Calu3 (cell line): Measurements from ENCODE around the gene AMOT. TPM values are rescaled to one million over a fixed set of nuclear protein-coding genes. Genes with fewer than 3 reads are reported as not detected.

ENCODE experiments used
- BruUV-seq: library from RNA; stranded (reverse); fragments of 400-500 nt; replicated peaks from 2 replicates; lab custom pipeline; 2021; lab: Mats Ljungman, UMichigan
- CTCF ChIA-PET: fragments of 300-600 bp; sonication (Branson Sonifier 250); formaldehyde crosslinking; loops from one replicate; lab custom pipeline; 2022; ENCODE audit warnings: antibody characterized with exemption; lab: Charles Lee
- DNase-seq: peaks from one replicate; pipeline ENCODE4 v3.0.0; 2022
- H3K27ac Mint-ChIP-seq: one replicate; pipeline ENCODE4 v1.8.0; 2022; ENCODE audit warnings: mixed read lengths; ENCODE audit not compliant: unreplicated experiment
- H3K27me3 Mint-ChIP-seq: one replicate; pipeline ENCODE4 v1.8.0; 2022; ENCODE audit warnings: mixed read lengths; ENCODE audit not compliant: unreplicated experiment
- H3K36me3 Mint-ChIP-seq: one replicate; pipeline ENCODE4 v1.8.0; 2022; ENCODE audit warnings: mild to moderate bottlenecking, moderate library complexity, mixed read lengths; ENCODE audit not compliant: insufficient read depth, unreplicated experiment
- H3K4me1 Mint-ChIP-seq: one replicate; pipeline ENCODE4 v1.8.0; 2022; ENCODE audit warnings: mild to moderate bottlenecking, low read depth, mixed read lengths; ENCODE audit not compliant: unreplicated experiment
- H3K4me3 Mint-ChIP-seq: one replicate; pipeline ENCODE4 v1.8.0; 2022; ENCODE audit warnings: mild to moderate bottlenecking, low read depth, moderate library complexity, mixed read lengths; ENCODE audit not compliant: unreplicated experiment
- H3K9me3 Mint-ChIP-seq: one replicate; pipeline ENCODE4 v1.8.0; 2022; ENCODE audit warnings: low read depth, mixed read lengths; ENCODE audit not compliant: unreplicated experiment
- CTCF ChIP-seq: fragments of 200-600 bp; IDR thresholded peaks from one replicate; pipeline ENCODE4 v1.8.0; 2022; ENCODE audit warnings: antibody characterized with exemption; ENCODE audit not compliant: unreplicated experiment
- intact Hi-C: fragments of 100-400 bp; cut with micrococcal nuclease; formaldehyde crosslinking; loops from one replicate; pipeline ENCODE4 v1.10.0; 2022; ENCODE audit not compliant: unreplicated experiment
- total RNA-seq: library from RNA; stranded (reverse); gene quantifications from 2 replicates; pipeline ENCODE4 v1.2.3, GENCODE V29; 2022

AMOT gene
- total RNA-seq, 1 experiment from 2014 or later: 16.2 TPM

- Mint-ChIP-seq H3K27me3 (no peaks in the 10 kb centered on the region), H3K36me3 (no peaks in the 10 kb centered on the region), H3K9me3 (no peaks in the 10 kb centered on the region), H3K4me3 (no peak overlapping the region), H3K27ac (no peak overlapping the region), H3K4me1 (no peaks in the 10 kb centered on the region)
- CTCF ChIA-PET: no interaction called here
- no peak for DNase-seq
- TF ChIP-seq CTCF: no peak
- intact Hi-C loops: loop anchor here (10.0 kb wide), 1 partner anchor 1200 kb away; no protein-coding TSS in a partner anchor
- no TSS peak for BruUV-seq
Measured at GRCh38 chrX:112874614-112875013, 34.0 kb upstream of the AMOT start.

- CTCF ChIA-PET: interaction anchor here (0.7 kb wide), 1 partner anchor 30 kb away, joined by 4 read pairs; no protein-coding TSS in a partner anchor
Measured at GRCh38 chrX:112874175-112874574, 33.5 kb upstream of the AMOT start.

GRCh38 chrX:112868586-112868985, 28.0 kb upstream of the AMOT start:
- Mint-ChIP-seq H3K4me1 (peaks cover 9% of the 10 kb centered on the region), H3K27me3 (no peaks in the 10 kb centered on the region), H3K27ac (no peak overlapping the region), H3K9me3 (no peaks in the 10 kb centered on the region), H3K4me3 (no peak overlapping the region), H3K36me3 (no peaks in the 10 kb centered on the region)
- intact Hi-C loops: loop anchor here (5.0 kb wide), 1 partner anchor 186 kb away; no protein-coding TSS in a partner anchor
- DNase-seq: no peak
- CTCF ChIA-PET: no interaction called here
- TF ChIP-seq CTCF: no peak
- no TSS peak for BruUV-seq

More at GRCh38 chrX:112874175-112874574, 33.5 kb upstream of the AMOT start:
- Mint-ChIP-seq H3K27me3 (no peaks in the 10 kb centered on the region), H3K36me3 (no peaks in the 10 kb centered on the region), H3K27ac (no peak overlapping the region), H3K9me3 (no peaks in the 10 kb centered on the region), H3K4me1 (no peaks in the 10 kb centered on the region), H3K4me3 (no peak overlapping the region)
- intact Hi-C loops: loop anchor here (10.0 kb wide), 1 partner anchor 1201 kb away; no protein-coding TSS in a partner anchor
- no TSS peak for BruUV-seq
- TF ChIP-seq CTCF: no peak
- no peak for DNase-seq

GRCh38 chrX:112867570-112867969, 26.9 kb upstream of the AMOT start:
- CTCF ChIA-PET: no interaction called here
- Mint-ChIP-seq H3K9me3 (no peaks in the 10 kb centered on the region), H3K4me3 (no peak overlapping the region), H3K27me3 (no peaks in the 10 kb centered on the region), H3K36me3 (no peaks in the 10 kb centered on the region), H3K27ac (no peak overlapping the region), H3K4me1 (peaks cover 9% of the 10 kb centered on the region)
- intact Hi-C loops: loop anchor here (5.0 kb wide), 1 partner anchor 185 kb away; no protein-coding TSS in a partner anchor
- peak; percentile 24 for DNase-seq
- no peak for TF ChIP-seq CTCF
- BruUV-seq: no TSS peak
